Hepatocyte (in vitro differentiated cells): ENCODE measurements around the gene GFOD1.

Experiments used
- CTCF ChIP-seq: fragments of 200-600 bp; sonication (generic); IDR thresholded peaks from 2 replicates; pipeline ENCODE4 v1.5.1; 2016; ENCODE audit warnings: antibody characterized with exemption, mild to moderate bottlenecking; ENCODE audit not compliant: poor library complexity
- EZH2 ChIP-seq: fragments of 200-600 bp; sonication (generic); IDR thresholded peaks from 2 replicates; pipeline ENCODE4 v1.6.1; 2016; ENCODE audit warnings: antibody characterized with exemption, mild to moderate bottlenecking, borderline replicate concordance
- EZH2phosphoT487 ChIP-seq: fragments of 200-600 bp; sonication (generic); IDR thresholded peaks from one replicate; pipeline ENCODE4 v1.6.1; 2018; ENCODE audit warnings: antibody characterized with exemption, mild to moderate bottlenecking, low read depth, moderate library complexity; ENCODE audit not compliant: unreplicated experiment, severe bottlenecking

GRCh38 chr6:13352165-13352564, 135.2 kb downstream of the GFOD1 start:
- TF ChIP-seq CTCF = no peak
- no peak for TF ChIP-seq EZH2
- no peak for TF ChIP-seq EZH2phosphoT487
